ENCODE results near the gene MEIS3. TPM values are rescaled to one million over a fixed set of nuclear protein-coding genes. Genes with fewer than 3 reads are reported as not detected.
A peak's percentile ranks its signal among the peaks of the same experiment; 100 is the strongest.
"Not testable (repeated sequence)": the region's sequence is repeated elsewhere in the genome, so short reads cannot be mapped to it uniquely, and the experiment has no call there.

MEIS3 gene
- total RNA-seq, 1 experiment from 2014 or later: 3.2 TPM

GRCh38 chr19:47388721-47389120 lies 30.6 kb downstream of the MEIS3 start:
- not testable (repeated sequence) for DNase-seq (ENCODE audit: low read depth)

GRCh38 chr19:47387623-47388022 lies 31.7 kb downstream of the MEIS3 start:
- not testable (repeated sequence) for DNase-seq (ENCODE audit: low read depth)

- not testable (repeated sequence) for DNase-seq (ENCODE audit: low read depth)
These were observed 32.7 kb downstream of the MEIS3 start for GRCh38 chr19:47386582-47386981.

GRCh38 chr19:47384533-47384932 lies 34.8 kb downstream of the MEIS3 start:
- not testable (repeated sequence) for DNase-seq (ENCODE audit: low read depth)

GRCh38 chr19:47383890-47384289 lies 35.4 kb downstream of the MEIS3 start:
- DNase-seq (ENCODE audit: low read depth): not testable (repeated sequence)

- DNase-seq (ENCODE audit: low read depth): no peak
These were observed 37.6 kb downstream of the MEIS3 start for GRCh38 chr19:47381653-47382279.

GRCh38 chr19:47381121-47381520 lies 38.2 kb downstream of the MEIS3 start:
- no peak for DNase-seq (ENCODE audit: low read depth)

- DNase-seq (ENCODE audit: low read depth): no peak
These were observed 38.8 kb downstream of the MEIS3 start for GRCh38 chr19:47380559-47380958.

- DNase-seq (ENCODE audit: low read depth): no peak
These were observed 39.9 kb downstream of the MEIS3 start for GRCh38 chr19:47379381-47379938.

- no peak for DNase-seq (ENCODE audit: low read depth)
These were observed 41.1 kb downstream of the MEIS3 start for GRCh38 chr19:47378246-47378645.

GRCh38 chr19:47377801-47378200 lies 41.5 kb downstream of the MEIS3 start:
- no peak for DNase-seq (ENCODE audit: low read depth)

GRCh38 chr19:47377208-47377701 lies 42.1 kb downstream of the MEIS3 start:
- DNase-seq (ENCODE audit: low read depth): no peak

GRCh38 chr19:47376589-47377144 lies 42.7 kb downstream of the MEIS3 start:
- DNase-seq (ENCODE audit: low read depth): no peak

- no peak for DNase-seq (ENCODE audit: low read depth)
These were observed 43.4 kb downstream of the MEIS3 start for GRCh38 chr19:47375694-47376588.

GRCh38 chr19:47374876-47375693 lies 44.2 kb downstream of the MEIS3 start:
- no peak for DNase-seq (ENCODE audit: low read depth)

GRCh38 chr19:47373246-47374240 lies 45.8 kb downstream of the MEIS3 start:
- DNase-seq (ENCODE audit: low read depth): no peak

GRCh38 chr19:47372603-47373002 lies 46.7 kb downstream of the MEIS3 start:
- DNase-seq (ENCODE audit: low read depth): no peak

- no peak for DNase-seq (ENCODE audit: low read depth)
These were observed 48.1 kb downstream of the MEIS3 start for GRCh38 chr19:47371261-47371660.

- DNase-seq (ENCODE audit: low read depth): peak; percentile 69
These were observed 49.2 kb downstream of the MEIS3 start for GRCh38 chr19:47370045-47370611.

All from HT1080 (cell line).